LNCAP (cell line): ENCODE measurements around the gene SUFU.

ENCODE experiments used
- TF ChIP-seq, protein P1 (sequence below): fragments of 450-650 bp; IDR thresholded peaks from 2 replicates; pipeline ENCODE4 v1.5.1; 2017; ENCODE audit warnings: mild to moderate bottlenecking

SUFU gene

DNA sequence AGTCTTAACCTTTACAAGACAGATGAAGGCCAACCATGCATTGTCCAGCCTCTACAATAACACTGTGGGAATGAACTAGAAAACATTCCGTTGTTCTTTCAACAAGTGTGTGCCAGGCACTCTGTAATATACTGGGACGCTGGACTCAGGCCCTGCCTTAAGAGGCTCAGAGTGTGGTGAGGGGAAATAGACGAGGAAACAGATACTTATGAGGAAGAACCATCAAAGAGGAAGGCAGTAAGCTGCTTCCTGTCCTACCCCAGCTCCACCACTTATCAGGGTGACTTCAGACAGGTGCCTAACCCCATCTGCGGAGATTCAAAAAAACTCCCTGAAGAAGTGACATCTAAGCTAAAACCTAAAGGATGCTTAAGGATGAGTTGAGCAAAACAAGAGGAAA, 131.6 kb downstream of the SUFU start:
- TF ChIP-seq, protein P1, sequence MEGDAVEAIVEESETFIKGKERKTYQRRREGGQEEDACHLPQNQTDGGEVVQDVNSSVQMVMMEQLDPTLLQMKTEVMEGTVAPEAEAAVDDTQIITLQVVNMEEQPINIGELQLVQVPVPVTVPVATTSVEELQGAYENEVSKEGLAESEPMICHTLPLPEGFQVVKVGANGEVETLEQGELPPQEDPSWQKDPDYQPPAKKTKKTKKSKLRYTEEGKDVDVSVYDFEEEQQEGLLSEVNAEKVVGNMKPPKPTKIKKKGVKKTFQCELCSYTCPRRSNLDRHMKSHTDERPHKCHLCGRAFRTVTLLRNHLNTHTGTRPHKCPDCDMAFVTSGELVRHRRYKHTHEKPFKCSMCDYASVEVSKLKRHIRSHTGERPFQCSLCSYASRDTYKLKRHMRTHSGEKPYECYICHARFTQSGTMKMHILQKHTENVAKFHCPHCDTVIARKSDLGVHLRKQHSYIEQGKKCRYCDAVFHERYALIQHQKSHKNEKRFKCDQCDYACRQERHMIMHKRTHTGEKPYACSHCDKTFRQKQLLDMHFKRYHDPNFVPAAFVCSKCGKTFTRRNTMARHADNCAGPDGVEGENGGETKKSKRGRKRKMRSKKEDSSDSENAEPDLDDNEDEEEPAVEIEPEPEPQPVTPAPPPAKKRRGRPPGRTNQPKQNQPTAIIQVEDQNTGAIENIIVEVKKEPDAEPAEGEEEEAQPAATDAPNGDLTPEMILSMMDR = no peak

DNA sequence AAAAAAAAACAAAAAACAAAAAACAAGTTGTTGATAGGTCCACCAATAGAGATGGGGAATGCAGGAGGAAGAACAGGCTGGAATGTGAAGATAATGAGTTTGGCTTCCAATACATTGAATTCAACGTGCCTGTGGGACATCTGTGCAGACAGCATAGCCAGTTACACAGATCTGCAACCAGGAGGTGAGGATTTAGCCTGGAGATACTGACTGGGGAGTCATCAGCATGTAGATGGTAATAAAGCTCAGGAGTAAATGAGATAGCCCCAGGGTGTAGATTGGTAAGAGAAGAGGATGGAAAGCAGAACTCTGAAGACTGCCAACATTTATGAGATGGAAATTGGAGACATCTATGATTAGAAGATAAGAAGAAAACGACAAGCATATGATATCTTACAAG, 135.8 kb downstream of the SUFU start:
- TF ChIP-seq, protein P1 = no peak

DNA sequence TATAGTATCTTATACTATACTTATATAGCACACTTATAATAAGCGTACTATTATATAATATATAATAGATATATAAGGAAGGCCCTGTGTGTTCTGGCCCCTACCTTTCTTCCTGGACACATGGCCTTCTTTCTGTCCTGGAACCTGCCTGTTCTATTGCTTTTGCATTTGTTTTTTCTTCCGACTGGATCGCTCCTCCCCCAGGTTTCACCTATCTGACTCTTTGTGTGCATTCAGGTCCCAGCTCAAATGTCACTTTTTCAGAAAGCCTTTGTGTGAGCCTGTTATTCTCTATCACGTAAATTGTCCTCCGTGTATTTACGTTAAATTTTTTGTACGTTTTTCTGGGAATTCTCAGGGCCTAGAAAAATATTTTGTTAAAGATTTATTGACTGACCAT, 137.6 kb downstream of the SUFU start:
- TF ChIP-seq, protein P1 = no peak

DNA sequence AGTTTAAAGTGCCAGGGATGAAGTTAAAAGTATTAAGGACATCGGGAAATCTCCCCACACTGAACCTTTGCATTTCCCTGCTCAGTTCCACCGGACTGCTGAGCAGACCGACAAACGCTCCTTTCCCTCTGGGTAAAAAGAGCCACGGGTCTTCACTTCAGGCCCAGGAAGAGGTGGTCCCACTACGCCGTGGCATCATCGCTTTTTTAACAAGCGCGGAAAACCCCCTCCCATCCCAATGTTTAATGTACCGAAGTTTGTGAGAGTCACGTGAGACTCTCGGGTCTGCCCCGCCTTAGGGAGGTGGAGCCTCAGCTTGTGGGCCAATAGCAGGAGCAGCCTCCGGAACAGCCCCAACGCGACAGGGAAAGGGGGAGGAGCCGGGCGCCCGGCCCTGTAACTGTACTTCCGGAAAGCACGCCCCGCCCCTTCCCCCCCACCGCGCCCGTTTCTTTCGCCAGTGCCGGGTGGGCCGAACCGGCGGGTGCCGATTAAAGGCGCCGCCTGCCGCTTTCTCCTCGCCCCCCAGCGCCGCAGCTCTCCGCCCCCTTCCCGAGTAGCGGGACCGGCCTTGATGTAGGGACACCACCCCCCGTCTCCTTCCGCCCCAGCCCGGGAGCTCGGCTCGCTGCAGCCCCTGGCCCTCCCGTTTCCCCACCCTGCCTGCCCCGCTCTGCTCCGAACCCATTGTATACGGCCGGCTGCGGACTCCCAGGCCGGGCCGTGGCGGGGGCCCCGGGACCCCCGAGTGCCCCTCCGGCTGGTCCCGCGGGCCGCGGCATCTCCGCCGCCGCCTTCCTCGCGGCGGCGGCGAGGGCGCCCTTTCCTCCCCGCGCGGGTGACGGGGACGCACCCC, 138.3 kb downstream of the SUFU start:
- TF ChIP-seq, protein P1 = no peak

DNA sequence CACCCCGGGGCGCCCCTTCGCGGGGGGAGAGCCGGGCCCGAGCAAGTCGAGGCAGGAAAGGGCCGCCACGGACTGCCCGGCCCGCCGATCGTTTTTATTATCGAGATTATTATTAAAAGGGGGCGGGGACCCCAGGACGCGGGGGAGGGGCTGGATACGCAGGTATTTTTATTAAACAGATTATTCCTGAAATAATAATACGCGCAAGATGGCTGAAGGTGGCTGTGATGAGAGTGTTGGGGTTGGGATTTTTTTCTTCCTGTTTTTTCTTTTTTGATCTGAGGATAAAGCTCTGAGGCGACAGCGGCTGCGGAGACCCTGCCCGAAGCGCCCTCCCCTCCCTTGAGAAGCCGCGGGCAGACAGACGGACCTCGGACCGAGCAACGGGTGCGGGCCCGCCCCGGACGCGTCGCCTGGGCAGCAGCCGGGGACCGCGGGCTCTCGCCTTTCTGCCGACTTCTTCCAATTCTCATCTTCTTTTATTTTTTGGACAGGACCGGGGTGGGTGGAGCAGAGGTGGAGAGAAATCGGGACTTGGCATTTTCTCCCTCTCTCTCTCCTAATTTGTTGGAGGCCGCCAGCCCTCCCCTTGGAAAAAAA, 139.1 kb downstream of the SUFU start:
- TF ChIP-seq, protein P1 = no peak

DNA sequence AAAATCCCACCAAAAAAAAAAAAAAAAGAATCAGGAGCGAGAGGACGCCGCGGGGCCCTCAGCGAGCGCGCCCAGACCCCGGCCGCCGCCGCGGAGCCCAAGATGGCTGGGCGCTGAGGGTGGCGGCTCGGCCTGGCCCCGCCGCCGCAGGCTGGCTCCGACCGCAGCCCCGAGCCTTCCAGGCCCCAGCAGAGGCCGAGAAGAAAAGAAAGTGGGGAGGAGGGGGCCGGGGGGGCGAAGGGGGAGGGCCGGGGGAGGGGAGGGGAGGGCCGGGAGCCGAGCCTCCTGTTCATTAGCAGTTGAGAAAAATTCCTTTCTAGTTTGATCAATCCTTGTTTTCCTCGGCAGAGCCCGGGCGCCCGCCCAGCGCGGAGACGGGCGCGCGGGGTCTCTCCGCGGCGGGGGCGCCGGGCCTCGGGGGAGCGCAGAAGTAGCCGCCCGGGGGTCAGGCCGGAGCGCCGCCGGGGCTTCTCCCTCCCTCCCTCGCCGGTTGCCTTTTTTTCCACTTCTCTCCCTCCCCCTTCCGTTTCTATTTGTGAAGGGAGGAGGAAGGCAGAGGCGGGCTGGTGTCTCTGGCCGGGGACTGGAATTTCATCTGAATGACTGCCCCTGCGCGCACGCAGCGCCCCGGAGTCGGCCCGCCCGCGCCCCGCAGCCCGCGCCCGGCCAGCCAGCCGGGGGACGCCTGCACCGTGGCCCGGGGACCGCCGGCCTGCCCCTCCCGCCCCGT, 139.7 kb downstream of the SUFU start:
- TF ChIP-seq, protein P1 = no peak

DNA sequence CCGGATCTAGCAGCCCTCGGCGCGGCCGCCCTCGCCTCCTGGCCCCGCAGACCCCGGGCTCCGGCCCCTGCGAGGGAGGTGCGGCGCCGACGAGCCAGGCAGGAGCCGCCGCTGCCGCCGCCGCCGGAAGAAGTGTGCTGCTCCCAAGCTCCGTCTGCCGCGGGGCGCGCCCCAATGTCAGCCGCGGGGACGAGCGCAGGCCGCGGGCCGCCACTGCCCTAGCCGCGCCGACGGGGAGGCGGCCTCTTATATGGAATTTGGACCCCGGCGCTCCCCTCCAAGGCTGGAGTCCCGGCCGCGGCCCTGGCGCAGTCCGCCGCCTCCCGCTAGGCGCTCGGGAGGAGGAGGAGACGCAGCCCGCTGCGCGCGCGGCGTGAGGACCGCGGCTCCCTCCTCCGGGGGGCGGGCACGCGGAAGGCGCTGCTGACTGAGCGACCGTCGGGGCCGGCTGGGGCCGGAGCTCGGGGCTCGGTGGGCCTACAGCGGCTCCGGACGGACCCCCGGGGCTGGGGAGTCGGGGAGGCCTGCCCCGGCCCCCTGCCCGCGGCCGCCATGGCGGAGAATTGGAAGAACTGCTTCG, 140.4 kb downstream of the SUFU start, which contains the start of gene TRIM8:
Gene TRIM8, plus strand, starts transcription at position 414 of the 580 bp plus-strand sequence. Its CDS starts 139 bp downstream, at position 553.
- TF ChIP-seq, protein P1 = no peak
